Measurements from ENCODE around the gene BCL7C. TPM values are rescaled to one million over a fixed set of nuclear protein-coding genes. Genes with fewer than 3 reads are reported as not detected.

Gene BCL7C
- total RNA-seq, 1 donor: 33.3 TPM

GRCh38 chr16:30902029-30902972 is 8.4 kb upstream of the BCL7C start:
- peak overlapping the region; percentile 80 for H3K4me2 ChIP-seq (ENCODE audit: insufficient read depth, low read length)
- H3K4me3 ChIP-seq (ENCODE audit: insufficient read depth, low read length): peak overlapping the region; percentile 73
- H3K9me3 ChIP-seq (ENCODE audit: low read depth, low read length): no peaks in the 10 kb centered on the region
- H3K27me3 ChIP-seq (ENCODE audit: insufficient read depth, low read length): no peaks in the 10 kb centered on the region
- H4K20me1 ChIP-seq (ENCODE audit: insufficient read depth, low read length): no peaks in the 10 kb centered on the region
- peak overlapping the region; percentile 89 for H2AFZ ChIP-seq (ENCODE audit: low read length)
- peak; percentile 99 for DNase-seq (ENCODE audit: insufficient read length, low spot score, missing footprints)
- H3K36me3 ChIP-seq (ENCODE audit: insufficient read depth, low read length): no peaks in the 10 kb centered on the region
- TF ChIP-seq, protein P1, sequence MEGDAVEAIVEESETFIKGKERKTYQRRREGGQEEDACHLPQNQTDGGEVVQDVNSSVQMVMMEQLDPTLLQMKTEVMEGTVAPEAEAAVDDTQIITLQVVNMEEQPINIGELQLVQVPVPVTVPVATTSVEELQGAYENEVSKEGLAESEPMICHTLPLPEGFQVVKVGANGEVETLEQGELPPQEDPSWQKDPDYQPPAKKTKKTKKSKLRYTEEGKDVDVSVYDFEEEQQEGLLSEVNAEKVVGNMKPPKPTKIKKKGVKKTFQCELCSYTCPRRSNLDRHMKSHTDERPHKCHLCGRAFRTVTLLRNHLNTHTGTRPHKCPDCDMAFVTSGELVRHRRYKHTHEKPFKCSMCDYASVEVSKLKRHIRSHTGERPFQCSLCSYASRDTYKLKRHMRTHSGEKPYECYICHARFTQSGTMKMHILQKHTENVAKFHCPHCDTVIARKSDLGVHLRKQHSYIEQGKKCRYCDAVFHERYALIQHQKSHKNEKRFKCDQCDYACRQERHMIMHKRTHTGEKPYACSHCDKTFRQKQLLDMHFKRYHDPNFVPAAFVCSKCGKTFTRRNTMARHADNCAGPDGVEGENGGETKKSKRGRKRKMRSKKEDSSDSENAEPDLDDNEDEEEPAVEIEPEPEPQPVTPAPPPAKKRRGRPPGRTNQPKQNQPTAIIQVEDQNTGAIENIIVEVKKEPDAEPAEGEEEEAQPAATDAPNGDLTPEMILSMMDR (IDR thresholded peaks at IDR 0.05; ENCODE audit: extremely low read depth, low read depth, low read length): peak; percentile 18
- H3K79me2 ChIP-seq (ENCODE audit: insufficient read depth, low read length): no peaks in the 10 kb centered on the region
- H3K27ac ChIP-seq (ENCODE audit: low read depth, low read length): peak overlapping the region; percentile 52
- peaks cover 8% of the 10 kb centered on the region for H3K4me1 ChIP-seq (ENCODE audit: insufficient read depth, low read length)

DNA sequence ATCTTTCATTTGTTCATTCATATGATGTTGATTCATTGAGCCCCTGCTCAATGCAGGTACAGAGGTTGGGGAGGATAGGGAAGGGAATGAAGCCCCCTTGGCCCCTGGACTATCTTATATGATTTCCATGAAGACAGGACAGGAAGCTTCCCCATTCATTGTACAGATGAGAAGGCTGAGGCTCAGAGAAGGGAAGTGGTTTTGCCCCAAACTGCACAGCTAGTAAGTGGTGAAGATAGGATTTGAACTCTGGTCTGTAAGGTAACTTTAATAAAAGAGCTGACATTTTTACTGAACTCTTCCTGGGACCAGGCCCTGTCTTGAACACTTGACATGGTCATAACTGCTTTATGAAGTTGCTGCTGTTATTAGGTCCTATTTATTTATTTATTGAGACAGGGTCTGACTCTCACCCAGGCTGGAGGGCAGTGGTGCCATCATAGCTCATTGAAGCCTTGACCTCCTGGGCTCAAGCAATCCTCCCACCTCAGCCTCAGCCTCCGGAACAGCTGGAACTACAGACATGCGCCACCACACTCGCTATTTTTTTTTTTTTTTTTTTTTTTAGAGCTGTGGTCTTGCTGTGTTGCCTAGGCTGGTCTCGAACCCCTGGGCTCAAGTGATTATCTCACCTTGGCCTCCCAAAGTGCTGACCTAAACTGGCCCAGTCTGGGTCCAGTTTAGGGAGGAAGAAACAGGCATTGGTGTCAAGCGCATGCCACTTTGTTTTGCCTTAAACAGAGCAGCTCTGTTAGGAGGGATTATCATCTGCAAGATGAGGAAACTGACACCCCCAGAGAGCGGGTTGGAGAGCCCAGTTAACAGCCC is 7.5 kb upstream of the BCL7C start:
- Histone ChIP-seq H3K27ac (ENCODE audit: low read depth, low read length) (peak overlapping the region; percentile 39), H3K9me3 (ENCODE audit: low read depth, low read length) (no peaks in the 10 kb centered on the region), H3K36me3 (ENCODE audit: insufficient read depth, low read length) (no peaks in the 10 kb centered on the region), H3K79me2 (ENCODE audit: insufficient read depth, low read length) (no peaks in the 10 kb centered on the region), H3K4me1 (ENCODE audit: insufficient read depth, low read length) (peaks cover 13% of the 10 kb centered on the region), H3K27me3 (ENCODE audit: insufficient read depth, low read length) (no peaks in the 10 kb centered on the region), H3K4me3 (ENCODE audit: insufficient read depth, low read length) (peak overlapping the region; percentile 71), H2AFZ (ENCODE audit: low read length) (peak overlapping the region; percentile 81), H3K4me2 (ENCODE audit: insufficient read depth, low read length) (peak overlapping the region; percentile 80), H4K20me1 (ENCODE audit: insufficient read depth, low read length) (no peaks in the 10 kb centered on the region)
- DNase-seq (ENCODE audit: insufficient read length, low spot score, missing footprints): no peak
- TF ChIP-seq, protein P1 (IDR thresholded peaks at IDR 0.05; ENCODE audit: extremely low read depth, low read depth, low read length): no peak

DNA sequence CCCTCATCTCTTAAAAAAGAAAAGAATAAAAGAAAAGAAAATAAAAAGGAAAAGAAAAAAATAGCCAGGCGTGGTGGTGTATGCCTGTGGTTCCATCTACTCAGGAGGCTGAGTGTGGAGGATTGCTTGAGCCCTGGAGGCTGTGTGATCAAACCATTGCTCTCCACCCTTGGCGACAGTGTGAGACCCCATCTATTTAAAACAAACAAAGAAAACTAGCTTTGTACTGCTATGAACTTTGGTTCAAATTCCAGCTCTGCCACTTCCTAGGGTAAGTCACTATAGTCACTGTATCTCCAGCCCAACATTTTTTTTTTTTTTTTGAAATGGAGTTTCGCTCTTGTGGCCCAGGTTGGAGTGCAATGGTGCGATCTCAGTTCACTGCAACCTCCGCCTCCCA is 6.7 kb upstream of the BCL7C start:
- Histone ChIP-seq H3K9me3 (ENCODE audit: low read depth, low read length) (no peaks in the 10 kb centered on the region), H3K79me2 (ENCODE audit: insufficient read depth, low read length) (no peaks in the 10 kb centered on the region), H4K20me1 (ENCODE audit: insufficient read depth, low read length) (no peaks in the 10 kb centered on the region), H3K4me2 (ENCODE audit: insufficient read depth, low read length) (no peak overlapping the region), H3K4me3 (ENCODE audit: insufficient read depth, low read length) (no peak overlapping the region), H2AFZ (ENCODE audit: low read length) (no peak overlapping the region), H3K27me3 (ENCODE audit: insufficient read depth, low read length) (no peaks in the 10 kb centered on the region), H3K36me3 (ENCODE audit: insufficient read depth, low read length) (no peaks in the 10 kb centered on the region), H3K4me1 (ENCODE audit: insufficient read depth, low read length) (peaks cover 21% of the 10 kb centered on the region), H3K27ac (ENCODE audit: low read depth, low read length) (no peak overlapping the region)
- TF ChIP-seq, protein P1 (IDR thresholded peaks at IDR 0.05; ENCODE audit: extremely low read depth, low read depth, low read length): no peak
- DNase-seq (ENCODE audit: insufficient read length, low spot score, missing footprints): no peak

All from osteoblast (primary cell).